Type B pancreatic cell (in vitro differentiated cells): ENCODE results near the gene FAM181B. TPM values are rescaled to one million over a fixed set of nuclear protein-coding genes. Genes with fewer than 3 reads are reported as not detected.

ENCODE experiments used
- DNase-seq: peaks from one replicate; pipeline ENCODE4 v3.0.0; 2021; ENCODE audit warnings: mixed read lengths; ENCODE audit not compliant: unreplicated experiment; ENCODE audit errors: extremely low spot score
- H3K27ac Mint-ChIP-seq: 2 replicates; pipeline ENCODE4 v1.8.0; 2021; ENCODE audit warnings: mild to moderate bottlenecking, mixed read lengths
- H3K27me3 Mint-ChIP-seq: 2 replicates; pipeline ENCODE4 v1.8.0; 2021; ENCODE audit warnings: mixed read lengths
- H3K36me3 Mint-ChIP-seq: 2 replicates; pipeline ENCODE4 v1.8.0; 2021; ENCODE audit warnings: mixed read lengths
- H3K4me1 Mint-ChIP-seq: one replicate; pipeline ENCODE4 v1.8.0; 2021; ENCODE audit warnings: mixed read lengths; ENCODE audit not compliant: unreplicated experiment
- H3K4me3 Mint-ChIP-seq: 2 replicates; pipeline ENCODE4 v1.8.0; 2021; ENCODE audit warnings: mild to moderate bottlenecking, mixed read lengths
- H3K9me3 Mint-ChIP-seq: 2 replicates; pipeline ENCODE4 v1.8.0; 2021; ENCODE audit warnings: mixed read lengths
- CTCF ChIP-seq: fragments of 200-600 bp; sonication (generic); conservative IDR thresholded peaks from 2 replicates; pipeline ENCODE4 v1.5.0; 2021; ENCODE audit warnings: antibody characterized with exemption, mild to moderate bottlenecking
- total RNA-seq: library from RNA; stranded (reverse); gene quantifications from 2 replicates; pipeline ENCODE4 v1.2.1, GENCODE V29; 2021; ENCODE audit warnings: low replicate concordance

FAM181B gene
- total RNA-seq, 1 donor from 2014 or later: 3.1 TPM

GRCh38 chr11:82757660-82758357, 24.1 kb upstream of the FAM181B start:
- H3K4me3 Mint-ChIP-seq: no peak overlapping the region
- no peak overlapping the region for H3K27ac Mint-ChIP-seq
- H3K9me3 Mint-ChIP-seq: no peaks in the 10 kb centered on the region
- H3K27me3 Mint-ChIP-seq: peaks cover 14% of the 10 kb centered on the region
- no peaks in the 10 kb centered on the region for H3K36me3 Mint-ChIP-seq
- no peak for DNase-seq
- no peaks in the 10 kb centered on the region for H3K4me1 Mint-ChIP-seq
- TF ChIP-seq CTCF: no peak

GRCh38 chr11:82756765-82757639, 23.3 kb upstream of the FAM181B start:
- no peaks in the 10 kb centered on the region for H3K4me1 Mint-ChIP-seq
- no peak for TF ChIP-seq CTCF
- H3K27ac Mint-ChIP-seq: no peak overlapping the region
- DNase-seq: no peak
- H3K36me3 Mint-ChIP-seq: no peaks in the 10 kb centered on the region
- H3K4me3 Mint-ChIP-seq: no peak overlapping the region
- H3K9me3 Mint-ChIP-seq: no peaks in the 10 kb centered on the region
- peaks cover 18% of the 10 kb centered on the region for H3K27me3 Mint-ChIP-seq

- Mint-ChIP-seq H3K4me3 (no peak overlapping the region), H3K27me3 (peaks cover 18% of the 10 kb centered on the region), H3K9me3 (no peaks in the 10 kb centered on the region), H3K27ac (no peak overlapping the region), H3K36me3 (no peaks in the 10 kb centered on the region), H3K4me1 (peaks cover 14% of the 10 kb centered on the region)
- no peak for DNase-seq
- no peak for TF ChIP-seq CTCF
Measured at GRCh38 chr11:82754410-82754809, 20.7 kb upstream of the FAM181B start.

GRCh38 chr11:82753921-82754320, 20.3 kb upstream of the FAM181B start:
- Mint-ChIP-seq H3K27ac (no peak overlapping the region), H3K36me3 (no peaks in the 10 kb centered on the region), H3K27me3 (peaks cover 13% of the 10 kb centered on the region), H3K4me1 (peaks cover 14% of the 10 kb centered on the region), H3K4me3 (no peak overlapping the region), H3K9me3 (no peaks in the 10 kb centered on the region)
- DNase-seq: no peak
- TF ChIP-seq CTCF: no peak

GRCh38 chr11:82752801-82753200, 19.1 kb upstream of the FAM181B start:
- Mint-ChIP-seq H3K36me3 (no peaks in the 10 kb centered on the region), H3K27me3 (peaks cover 11% of the 10 kb centered on the region), H3K4me1 (peaks cover 14% of the 10 kb centered on the region), H3K27ac (no peak overlapping the region), H3K9me3 (no peaks in the 10 kb centered on the region), H3K4me3 (no peak overlapping the region)
- no peak for DNase-seq
- TF ChIP-seq CTCF: no peak
